NT2/D1 (cell line): ENCODE data around the gene STRN3.

Source experiments
- SUZ12 ChIP-seq: IDR thresholded peaks from 2 replicates; pipeline ENCODE4 v1.6.1; 2011; ENCODE audit not compliant: insufficient read length, insufficient read depth; ENCODE audit errors: extremely low read depth
- YY1 ChIP-seq: IDR thresholded peaks from 2 replicates; pipeline ENCODE4 v1.6.1; 2011; ENCODE audit not compliant: insufficient read length, insufficient read depth
- ZNF274 ChIP-seq: IDR thresholded peaks from 2 replicates; pipeline ENCODE4 v1.6.1; 2011; ENCODE audit warnings: mild to moderate bottlenecking, low read depth, low read length

DNA sequence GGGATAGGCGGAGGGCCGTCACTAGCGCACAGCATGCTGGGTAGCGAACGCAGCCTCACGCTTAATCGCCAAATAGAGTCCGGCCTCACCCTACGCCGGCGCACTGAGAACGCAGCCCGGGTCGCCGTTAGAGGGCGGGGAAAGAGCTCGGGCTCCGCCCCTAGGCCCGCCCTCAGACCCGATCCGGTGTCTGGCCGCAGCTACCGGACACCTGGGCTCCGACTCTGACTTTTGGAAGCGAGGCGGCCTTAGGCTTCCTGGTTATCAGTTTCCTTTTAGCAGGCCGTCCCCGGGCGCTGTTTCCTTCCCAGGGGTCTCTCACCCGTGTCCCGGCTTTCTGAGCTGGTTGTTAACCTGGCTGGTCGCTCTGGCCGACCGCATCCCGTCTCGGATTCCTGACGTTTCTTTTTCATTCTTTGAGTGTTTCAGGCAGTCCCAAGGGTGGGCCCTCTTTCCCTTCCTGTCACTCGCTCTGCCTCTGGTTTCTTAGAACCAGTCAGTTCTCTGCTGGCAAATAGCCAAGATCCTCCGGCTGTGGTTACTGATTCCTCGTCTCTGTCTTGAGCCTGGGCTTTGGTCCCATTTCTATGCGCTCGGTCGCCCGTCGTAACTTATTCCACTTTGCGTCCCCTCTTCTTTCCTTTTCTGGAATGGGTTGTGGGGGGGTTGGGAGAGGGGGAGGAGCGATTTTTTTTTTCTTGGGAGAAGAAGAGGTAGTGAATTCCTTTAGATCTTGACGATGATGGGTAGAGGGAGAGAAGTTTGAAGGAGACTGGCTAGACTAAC is 464 bp upstream of the STRN3 start:
- no peak for TF ChIP-seq ZNF274
- no peak for TF ChIP-seq SUZ12
- TF ChIP-seq YY1: no peak
